HG02885 (cell line): Measurements from ENCODE around the gene RBL1.
"Not testable (repeated sequence)": the region's sequence is repeated elsewhere in the genome, so short reads cannot be mapped to it uniquely, and the experiment has no call there.

Experiments
- ATAC-seq: cut with Tn5 transposase; IDR thresholded peaks from one replicate; pipeline ENCODE4 v1.9.1; 2021; ENCODE audit warnings: mild to moderate bottlenecking; ENCODE audit not compliant: unreplicated experiment, poor library complexity

The RBL1 gene, protein sequence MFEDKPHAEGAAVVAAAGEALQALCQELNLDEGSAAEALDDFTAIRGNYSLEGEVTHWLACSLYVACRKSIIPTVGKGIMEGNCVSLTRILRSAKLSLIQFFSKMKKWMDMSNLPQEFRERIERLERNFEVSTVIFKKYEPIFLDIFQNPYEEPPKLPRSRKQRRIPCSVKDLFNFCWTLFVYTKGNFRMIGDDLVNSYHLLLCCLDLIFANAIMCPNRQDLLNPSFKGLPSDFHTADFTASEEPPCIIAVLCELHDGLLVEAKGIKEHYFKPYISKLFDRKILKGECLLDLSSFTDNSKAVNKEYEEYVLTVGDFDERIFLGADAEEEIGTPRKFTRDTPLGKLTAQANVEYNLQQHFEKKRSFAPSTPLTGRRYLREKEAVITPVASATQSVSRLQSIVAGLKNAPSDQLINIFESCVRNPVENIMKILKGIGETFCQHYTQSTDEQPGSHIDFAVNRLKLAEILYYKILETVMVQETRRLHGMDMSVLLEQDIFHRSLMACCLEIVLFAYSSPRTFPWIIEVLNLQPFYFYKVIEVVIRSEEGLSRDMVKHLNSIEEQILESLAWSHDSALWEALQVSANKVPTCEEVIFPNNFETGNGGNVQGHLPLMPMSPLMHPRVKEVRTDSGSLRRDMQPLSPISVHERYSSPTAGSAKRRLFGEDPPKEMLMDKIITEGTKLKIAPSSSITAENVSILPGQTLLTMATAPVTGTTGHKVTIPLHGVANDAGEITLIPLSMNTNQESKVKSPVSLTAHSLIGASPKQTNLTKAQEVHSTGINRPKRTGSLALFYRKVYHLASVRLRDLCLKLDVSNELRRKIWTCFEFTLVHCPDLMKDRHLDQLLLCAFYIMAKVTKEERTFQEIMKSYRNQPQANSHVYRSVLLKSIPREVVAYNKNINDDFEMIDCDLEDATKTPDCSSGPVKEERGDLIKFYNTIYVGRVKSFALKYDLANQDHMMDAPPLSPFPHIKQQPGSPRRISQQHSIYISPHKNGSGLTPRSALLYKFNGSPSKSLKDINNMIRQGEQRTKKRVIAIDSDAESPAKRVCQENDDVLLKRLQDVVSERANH

DNA sequence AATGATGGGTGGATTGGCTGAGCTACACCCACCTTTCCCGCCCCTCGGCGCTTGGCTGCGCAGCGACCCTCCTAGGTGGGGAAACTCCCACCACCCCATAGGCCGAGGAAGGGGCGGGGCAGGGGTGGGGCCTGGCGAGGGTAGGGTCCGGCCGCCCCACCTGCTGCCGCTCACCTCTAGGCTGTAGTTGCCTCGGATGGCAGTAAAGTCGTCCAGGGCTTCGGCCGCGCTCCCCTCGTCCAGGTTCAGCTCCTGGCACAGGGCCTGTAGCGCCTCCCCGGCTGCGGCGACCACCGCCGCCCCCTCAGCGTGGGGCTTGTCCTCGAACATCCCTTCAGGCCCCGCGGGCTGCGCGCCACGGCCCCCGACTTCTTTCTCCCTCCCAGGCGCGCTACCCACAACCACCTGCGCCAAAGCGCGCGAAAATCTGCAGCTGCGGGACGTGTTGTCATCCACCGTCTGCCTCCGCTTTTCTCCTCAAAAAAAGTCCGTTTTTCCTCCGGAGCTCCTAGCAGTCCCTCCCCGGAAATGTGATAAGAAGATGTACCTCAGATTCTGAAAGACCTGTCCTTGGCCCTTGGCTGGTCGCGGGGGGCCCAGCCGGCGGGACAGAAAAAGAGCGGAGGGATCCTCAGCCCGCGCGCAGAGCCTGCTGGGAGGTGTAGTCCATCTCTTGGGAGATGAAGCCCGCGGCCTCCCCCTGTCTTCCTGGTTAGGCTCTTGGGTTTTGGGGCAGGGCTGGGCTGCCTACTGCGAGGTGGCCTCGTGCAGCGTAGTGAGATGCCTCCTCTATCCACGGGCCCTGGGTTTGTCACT is at the start of gene RBL1:
RBL1 (minus strand) TSS at position 399 of the 816 bp plus-strand sequence; CDS start at position 330, 69 bp downstream.
- ATAC-seq, result peak; percentile 75

DNA sequence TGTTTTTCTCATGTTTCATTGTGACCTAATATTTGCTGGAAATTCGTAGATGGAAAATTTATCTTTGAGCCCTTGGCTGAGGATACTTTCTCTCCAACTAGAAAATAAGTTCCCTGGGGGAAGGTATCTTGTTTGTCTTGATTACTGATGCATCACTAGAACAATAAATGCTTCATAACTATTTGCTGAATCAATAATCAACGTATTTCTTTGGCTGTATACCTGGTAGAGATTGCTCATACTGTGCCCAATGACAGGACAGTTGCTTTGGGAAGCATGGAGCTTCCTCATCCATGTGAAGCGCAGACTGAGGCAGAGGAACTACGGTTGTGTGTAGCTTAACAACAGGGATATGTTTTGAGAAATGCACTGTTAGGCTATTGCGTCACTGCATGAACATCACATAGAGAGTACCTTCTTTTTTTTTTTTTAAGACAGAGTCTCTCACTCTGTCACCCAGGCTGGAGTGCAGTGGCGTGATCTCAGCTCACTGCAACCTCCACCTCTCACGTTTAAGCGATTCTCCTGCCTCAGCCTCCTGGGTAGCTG is 49.1 kb upstream of the RBL1 start:
- ATAC-seq, result no peak

DNA sequence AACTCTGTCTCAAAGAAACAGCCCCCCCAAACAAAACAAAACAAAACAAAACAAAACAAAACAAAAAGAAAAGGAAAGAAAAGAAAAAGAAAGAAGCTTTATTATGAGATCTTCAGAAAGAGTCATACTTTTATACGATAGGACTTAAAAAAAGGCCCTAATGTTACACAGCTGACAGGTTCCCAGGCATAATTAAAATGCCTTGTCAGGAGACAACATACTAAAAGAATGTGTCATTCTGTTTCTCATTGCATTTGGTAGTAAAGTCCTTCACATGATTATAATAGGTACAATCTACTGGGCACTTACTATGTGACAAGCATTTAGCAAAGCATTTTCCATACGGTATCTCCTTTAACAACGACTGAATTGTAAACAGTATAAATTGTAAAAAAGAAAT is 46.9 kb upstream of the RBL1 start:
- no peak for ATAC-seq

DNA sequence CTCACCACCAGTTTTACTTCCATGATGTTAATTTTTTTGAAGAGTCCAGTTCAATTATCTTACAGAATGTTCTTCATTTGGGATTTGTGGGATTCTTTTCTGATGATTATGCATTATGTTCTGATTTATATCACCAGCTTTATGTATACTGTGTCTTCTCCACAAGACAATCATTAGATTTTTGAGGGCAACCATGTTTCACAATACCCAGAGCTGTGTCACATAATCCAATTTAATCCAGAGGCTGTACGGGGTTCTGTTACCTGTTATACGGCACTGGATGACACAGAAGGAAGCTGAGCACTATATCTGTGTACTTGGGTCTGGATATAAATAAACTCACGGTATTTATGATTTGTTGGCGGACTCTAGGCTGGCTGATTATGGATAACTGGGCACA is 41.8 kb upstream of the RBL1 start:
- no peak for ATAC-seq

DNA sequence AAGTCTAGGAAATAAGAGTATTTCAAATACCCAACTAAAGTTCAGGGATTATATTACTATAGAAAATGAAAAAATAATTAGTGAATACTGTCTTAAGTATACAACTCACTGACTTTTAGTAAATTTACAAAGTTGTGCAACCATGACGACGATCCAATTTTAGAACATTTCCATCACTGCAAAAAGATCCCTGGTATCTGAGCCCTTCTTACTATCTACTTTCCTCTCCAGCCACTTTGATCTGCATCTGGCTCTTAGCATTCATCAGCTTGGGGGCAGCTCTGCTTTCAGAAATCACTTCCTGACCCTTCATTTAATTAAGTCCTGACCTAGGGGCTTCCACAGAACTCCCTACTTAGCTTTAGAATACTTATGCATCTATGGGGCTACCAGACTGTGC is 38.2 kb upstream of the RBL1 start:
- ATAC-seq, result no peak

DNA sequence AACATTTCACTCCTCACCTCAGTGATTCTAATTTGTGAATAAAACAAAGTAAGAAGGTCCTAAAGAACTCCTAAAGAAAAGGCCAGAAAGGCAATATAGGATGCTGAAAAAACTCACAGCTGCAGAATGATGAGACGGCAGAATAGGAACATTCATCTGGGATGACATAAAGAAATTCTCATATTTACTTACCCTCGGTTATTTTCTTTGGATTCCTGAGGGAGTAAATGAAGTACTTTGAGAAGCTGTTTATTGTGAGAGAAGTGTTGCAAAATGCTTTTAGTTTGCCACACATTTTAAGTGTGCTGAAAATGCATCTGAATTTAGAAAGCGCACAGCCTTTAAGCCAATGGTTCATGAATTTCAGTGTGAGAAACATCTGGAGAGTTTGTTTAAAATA is 35.7 kb upstream of the RBL1 start:
- no peak for ATAC-seq

DNA sequence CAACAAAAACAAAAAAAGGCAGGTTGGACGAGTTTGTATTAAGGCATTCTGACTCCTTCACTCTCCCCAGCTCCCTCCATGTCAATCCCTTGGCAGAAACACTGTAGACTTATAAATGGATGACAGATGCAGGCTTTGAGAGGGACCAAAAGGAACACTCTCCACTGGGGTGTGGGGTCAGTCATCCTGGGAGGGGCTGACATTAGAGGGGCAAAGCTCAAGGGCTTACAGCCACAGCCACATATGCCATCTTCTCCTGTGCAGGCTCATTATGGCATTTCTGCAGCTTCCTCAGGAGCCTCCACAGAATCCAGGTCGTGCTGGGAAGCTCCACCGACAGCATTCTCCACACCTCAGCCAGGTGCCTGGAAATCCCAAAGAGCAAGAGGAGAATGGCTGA is 33.0 kb upstream of the RBL1 start:
- ATAC-seq, result no peak

DNA sequence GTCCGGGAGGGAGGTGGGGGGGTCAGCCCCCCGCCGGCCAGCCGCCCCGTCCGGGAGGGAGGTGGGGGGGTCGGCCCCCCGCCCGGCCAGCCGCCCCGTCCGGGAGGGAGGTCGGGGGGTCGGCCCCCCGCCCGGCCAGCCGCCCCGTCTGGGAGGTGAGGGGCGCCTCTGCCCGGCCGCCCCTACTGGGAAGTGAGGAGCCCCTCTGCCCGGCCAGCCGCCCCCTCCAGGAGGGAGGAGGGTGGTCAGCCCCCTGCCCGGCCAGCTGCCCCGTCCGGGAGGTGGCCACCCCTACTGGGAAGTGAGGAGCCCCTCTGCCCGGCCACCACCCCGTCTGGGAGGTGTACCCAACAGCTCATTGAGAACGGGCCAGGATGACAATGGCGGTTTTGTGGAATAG is 30.5 kb upstream of the RBL1 start:
- ATAC-seq, result not testable (repeated sequence)

DNA sequence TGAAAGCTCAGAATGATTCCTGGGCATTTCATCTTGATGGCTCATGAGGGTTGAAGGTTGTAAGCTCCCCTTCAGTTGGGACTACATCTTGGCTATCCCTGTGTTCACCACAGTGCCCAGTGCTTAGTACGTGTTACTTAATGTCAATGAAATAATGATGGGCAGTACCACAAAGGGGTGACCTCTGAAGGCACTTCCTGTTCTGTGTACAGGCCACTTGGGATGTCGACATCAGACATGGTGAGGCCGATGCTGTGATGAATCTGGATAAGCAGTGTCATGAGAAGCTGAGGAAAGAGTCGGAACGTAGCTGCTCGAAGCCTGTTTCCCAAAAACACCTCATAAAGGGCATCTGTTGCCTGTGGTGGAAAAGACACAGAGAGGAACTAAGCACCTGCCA is 27.6 kb upstream of the RBL1 start:
- no peak for ATAC-seq

DNA sequence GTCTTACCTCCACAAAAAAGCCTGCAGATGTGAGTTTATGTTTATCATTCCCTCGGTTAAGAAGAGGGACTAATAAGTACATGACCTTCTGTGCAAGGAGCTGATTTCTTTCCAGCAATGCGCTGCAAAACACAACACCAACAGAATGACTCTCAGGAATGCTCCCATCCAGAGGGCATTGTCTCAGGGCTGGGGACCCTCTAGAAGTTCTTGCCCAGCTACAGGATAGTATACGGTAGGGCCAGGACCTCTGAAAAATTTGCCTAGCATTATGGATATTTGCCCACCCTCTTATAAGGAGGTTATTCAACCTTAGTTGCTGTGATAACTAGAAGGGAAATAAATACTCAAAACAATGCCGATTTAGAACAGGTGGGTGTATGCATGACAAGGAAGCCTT is 24.7 kb upstream of the RBL1 start:
- ATAC-seq, result no peak

DNA sequence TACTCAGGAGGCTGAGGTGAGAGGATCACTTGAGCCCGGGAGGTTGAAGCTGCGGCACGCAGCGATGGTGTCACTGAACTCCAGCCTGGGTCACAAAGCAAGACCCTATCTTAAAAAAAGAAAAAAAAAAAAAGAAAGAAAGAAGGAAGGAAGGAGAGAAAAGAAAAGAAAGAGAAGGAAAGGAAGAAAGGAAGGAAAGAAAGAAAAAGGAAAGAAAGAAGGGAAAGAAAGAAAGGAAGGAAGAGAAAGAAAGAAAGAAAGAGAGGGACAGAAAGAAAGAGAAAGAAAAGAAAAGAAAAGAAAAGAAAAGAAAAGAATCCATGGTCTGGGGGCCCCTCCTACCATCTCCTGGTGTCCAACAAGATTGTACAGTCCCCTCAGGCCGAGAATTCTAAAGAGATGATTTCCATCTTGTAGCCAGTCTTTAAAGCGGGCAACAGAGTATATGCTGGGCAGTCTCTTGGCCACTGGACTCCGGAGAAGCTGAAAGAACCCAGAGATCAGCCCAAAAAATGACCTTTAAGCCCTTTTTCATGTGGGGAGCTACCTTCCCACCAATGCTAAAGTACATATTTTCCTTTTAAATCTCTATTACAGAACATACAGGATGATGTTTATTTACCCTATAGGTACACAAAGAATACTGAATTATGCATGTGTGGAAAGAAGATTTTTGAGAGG is 23.7 kb upstream of the RBL1 start:
- no peak for ATAC-seq

DNA sequence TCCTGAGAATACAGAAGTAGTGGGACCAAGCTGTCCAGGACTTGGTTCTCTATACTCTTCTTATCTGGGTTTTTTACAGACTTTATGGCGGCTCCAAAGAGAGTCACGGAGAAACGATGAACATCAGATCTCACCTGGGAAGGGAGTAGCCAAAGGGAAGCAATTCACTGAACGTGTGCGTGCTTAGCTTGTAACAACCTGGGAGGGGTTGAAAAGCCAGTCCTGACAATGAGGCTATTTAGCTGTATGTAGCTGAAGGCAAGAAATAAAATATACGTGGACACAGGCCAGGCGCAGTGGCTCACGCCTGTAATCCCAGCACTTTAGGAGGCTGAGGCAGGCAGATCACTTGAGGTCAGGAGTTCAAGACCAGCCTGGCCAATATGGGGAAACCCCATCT is 18.2 kb upstream of the RBL1 start:
- no peak for ATAC-seq

DNA sequence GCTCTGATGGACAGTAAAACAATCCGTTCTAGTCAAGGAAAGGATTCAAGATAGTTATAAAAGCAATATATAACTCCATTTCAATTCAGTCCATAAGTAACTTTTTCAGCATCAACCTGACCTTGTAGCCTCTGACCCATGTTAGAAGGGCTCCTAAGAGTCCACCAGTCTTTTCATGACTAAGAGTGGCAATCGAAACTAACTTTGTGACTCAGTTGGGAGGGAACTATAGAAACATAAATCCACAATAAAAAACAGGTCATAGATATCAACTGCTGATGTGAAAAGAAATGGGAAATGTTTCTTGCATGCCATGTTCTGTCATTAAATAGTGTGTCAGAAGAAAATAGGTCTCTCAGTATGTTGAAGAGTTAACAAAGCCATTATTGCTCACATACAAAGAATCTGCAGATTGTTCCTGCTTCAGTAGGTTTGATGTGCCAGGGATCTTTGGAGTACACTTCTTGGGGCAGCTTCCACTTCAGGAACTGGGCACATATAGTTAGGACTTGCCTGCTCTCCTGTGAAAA is 16.2 kb upstream of the RBL1 start:
- ATAC-seq, result no peak

DNA sequence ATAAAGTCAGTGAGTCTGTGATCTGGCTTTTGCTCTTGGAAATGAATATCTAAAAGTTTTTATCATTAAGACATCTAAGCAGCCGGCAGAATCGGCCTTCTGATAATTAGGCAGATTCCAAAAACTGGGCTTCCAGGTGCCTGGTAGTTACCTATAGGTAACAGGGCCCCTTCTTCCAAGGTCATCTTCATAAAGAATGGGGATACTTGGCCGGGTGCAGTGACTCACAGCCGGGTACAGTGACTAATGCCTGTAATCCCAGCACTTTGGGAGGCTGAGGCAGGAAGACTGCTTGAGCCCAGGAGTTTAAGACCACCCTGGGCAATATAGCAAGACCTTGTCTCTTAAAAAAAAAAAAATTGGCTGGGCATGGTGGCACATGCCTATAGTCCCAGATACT is 12.9 kb upstream of the RBL1 start:
- ATAC-seq, result no peak

DNA sequence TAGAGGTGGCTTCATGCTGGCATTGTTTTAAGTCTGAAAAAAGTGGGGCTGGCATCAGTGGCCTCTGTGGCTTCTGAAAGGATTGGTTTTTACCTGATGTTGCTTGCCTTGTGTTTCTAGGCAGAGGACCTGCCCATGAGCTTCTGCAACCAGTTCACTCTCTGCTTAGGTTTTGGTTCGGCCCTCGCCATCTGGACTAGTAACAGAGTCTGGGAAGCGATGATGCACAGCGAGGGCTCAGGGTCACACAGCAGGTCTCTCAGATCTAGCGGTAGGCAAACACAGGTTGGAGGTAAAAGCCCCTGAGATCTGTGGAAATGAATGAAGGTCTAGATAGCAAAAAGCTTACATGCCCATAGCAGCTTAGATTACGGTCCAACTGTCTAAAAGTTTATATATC is 6.8 kb upstream of the RBL1 start:
- no peak for ATAC-seq

DNA sequence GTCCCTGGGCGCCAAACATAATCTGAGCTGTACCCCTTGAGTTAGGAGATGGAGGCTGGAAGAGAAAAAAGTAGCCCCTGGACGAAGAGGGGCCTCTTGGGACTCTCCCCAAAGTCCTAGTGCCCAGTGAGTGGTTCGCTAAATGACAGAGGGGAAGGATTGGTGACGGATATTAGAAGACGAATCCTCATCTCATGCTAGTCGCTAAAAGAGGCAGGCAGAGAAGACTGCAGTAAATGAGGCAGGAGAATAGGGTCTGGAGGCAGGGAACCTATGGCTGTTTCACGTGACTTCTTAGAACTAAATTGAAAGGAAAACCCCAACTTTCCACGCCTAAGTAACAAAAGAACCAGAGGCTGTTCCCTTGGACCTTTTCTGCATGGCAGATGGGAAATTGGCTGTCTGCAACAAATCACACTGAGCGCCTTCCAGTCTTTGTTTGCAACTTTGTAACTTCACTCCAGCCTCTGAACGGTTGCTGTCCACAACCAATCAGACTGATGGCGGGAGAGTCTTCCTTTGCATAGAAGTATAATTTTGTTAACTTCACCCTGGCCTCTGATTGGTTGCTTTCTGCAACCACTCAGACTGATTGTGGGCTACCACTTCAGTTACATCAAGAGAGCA is 731 bp upstream of the RBL1 start:
- peak; percentile 14 for ATAC-seq

DNA sequence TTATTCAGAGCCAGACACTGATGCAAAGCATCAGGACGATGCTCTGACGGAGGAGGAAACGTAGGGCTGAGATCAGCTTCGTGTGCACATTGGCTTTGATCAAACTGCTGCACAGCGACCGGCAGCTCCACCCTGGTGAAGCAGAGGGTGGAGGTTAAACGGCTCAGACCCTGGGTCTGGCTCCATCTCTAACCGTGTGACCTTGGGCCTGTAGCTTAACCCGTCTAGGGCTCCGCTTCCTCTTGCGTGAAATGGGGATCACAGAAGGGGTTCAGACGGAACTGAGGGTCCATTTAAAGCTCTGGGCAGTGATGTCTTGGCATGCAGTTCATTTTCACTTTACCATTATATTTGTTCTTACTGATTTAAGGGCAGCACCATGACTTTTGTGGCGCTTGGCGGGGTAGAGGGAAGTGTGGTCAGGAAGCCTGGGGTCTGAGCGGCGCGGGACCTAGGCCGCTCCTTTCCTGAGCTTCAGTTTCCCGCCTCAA is 644 bp downstream of the RBL1 start:
- ATAC-seq, result peak; percentile 21

DNA sequence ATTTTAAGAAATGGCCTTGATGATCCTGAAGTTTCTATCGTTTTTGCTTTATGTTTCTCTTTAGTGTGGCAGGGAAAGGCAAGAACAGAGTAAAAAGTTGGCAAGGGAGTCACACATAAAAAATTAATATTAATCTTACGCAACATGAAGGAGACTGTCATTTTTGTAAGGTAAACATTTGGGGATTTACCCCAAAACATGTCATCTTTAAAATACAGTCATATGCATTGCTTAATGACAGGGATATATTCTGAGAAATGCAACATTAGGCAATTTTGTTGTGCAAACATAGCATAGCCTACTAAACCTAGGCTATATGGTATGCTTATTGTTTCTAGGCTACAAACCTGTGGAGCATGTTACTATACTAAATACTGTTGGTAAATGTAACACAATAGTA is 5.4 kb downstream of the RBL1 start:
- no peak for ATAC-seq
